ENCODE results near the gene MSGN1.
"Not testable (repeated sequence)": the region's sequence is repeated elsewhere in the genome, so short reads cannot be mapped to it uniquely, and the experiment has no call there.

The MSGN1 gene

DNA sequence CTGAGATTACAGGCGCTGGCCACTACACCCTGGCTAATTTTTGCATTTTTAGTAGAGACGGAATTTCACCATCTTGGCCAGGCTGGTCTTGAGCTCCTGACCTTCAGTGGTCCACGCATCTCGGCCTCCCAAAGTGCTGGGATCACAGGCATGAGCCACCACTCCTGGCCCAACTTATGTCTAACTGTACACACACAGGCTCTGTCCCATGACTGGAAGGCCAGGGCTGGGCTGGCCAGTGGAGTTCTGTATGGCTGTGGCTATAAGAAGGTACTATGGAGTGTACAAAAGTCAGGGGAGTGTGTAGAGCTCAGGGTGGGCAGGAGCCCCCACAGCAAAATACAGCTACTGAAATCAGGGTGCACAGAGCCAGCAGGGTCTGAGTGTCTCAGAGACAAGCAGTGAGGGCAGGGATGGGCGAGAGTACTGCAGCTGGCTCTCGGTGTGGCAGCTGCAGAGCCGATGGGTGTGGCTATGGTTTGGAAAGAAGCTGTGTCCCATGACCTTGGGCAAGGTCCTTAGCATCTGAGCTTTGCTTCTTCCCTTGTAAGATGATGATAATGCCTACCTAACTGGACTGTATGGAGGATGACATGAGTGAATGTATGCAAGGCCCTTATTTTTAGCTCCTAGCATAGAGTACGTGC is 10.4 kb upstream of the MSGN1 start:
- DNase-seq: no peak

DNA sequence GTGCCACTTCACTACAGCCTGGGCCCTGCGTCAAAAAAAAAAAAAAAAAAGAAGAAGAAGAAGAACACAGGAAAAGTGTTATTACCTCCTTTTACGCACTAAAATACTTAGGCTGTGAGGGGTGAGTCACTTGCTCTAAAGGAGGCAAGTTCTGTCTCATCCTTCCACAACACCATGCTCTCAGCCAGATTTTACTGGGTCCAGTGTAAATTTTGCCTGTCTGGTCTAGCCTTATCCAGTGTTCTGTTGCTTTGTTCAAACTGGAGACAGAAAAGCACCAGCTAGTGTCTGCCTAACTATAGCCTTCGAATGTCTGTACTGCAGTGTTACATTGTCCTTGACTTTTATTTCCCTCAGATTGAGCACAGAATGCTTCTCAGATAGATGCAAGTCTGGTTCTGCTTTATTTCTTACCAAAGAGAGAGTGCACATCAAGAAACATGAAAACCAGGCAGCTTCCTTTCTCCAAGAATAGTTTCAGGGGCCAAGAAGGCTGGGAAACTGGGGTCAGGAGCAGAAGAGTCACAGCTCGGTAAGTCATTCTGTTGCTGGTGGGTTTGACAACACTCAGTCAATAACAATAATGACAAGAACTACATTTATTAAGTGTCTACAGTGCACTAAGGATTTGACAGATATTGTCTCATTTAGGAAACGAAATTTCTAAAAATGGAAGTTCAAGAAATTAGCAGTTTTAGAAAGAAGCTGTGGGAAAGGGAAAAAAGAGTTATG is 3.1 kb upstream of the MSGN1 start:
- DNase-seq: no peak

GRCh38 chr2:17813742-17814473 is 2.4 kb upstream of the MSGN1 start:
- DNase-seq: peak; percentile 51

DNA sequence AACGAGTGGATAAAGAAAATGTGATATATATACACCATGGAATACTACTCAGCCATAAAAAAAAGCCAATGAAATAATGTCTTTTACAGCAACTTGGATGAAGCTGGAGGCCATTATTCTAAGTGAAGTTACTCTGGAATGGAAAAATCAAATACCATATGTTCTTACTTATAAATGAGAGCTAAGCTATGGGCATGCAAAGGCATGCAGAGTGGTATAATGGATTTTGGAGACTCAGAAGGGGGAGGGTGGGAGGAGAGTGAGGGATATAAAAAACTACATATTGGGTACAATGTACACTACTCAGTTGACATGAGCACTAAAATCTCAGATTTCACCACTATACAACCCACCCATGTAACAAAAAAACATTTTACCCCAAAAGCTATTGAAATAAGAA is 1.7 kb upstream of the MSGN1 start:
- no peak for DNase-seq

- no peak for DNase-seq
Observed at GRCh38 chr2:17815468-17816184, 634 bp upstream of the MSGN1 start.

GRCh38 chr2:17818235-17818815 is 2.1 kb downstream of the MSGN1 start:
- no peak for DNase-seq

GRCh38 chr2:17821080-17821479 is 4.8 kb downstream of the MSGN1 start:
- DNase-seq: no peak

DNA sequence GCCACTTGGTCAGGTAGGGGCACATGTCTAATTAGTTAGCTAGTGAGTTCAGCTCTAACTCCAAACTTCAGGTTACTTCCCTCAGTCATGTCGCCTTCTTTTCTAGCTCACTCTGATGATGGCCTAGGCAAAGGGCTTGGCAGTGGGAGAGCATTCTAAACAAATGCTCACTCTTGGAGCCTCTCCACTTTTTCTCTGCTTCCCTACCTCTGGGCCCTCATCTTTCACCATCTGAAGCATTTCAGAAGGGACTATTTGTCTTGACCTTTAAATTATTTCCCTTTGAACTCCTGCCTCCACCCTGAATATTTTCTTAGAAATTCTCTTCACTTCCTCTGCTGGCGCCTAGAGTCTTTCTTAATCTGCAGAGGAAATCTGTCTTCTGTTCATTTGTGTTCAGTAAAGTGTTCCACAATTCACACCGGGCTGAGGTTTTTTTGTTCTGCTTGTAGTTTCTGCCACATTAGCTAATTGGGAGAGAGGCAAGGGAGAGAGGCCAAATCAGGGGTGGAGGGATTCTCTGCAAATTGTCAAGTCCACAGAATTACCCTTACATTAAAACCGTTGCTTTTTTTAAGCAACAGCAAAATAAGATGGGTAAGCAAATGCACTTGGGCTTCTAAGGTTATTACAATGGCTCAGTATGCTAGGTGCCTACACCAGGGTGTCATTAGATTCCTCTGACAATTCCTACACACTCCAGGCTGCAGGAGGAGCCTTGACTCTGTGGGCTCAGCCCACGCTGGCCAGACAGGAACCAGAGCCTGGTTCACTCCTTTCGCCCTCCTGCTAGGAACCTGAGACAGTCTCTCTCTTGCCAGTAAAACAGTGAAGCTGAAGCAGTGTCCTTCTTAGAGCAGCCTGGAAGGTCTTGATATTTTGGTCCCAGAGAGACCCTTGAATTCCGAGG is 5.5 kb downstream of the MSGN1 start:
- no peak for DNase-seq

DNA sequence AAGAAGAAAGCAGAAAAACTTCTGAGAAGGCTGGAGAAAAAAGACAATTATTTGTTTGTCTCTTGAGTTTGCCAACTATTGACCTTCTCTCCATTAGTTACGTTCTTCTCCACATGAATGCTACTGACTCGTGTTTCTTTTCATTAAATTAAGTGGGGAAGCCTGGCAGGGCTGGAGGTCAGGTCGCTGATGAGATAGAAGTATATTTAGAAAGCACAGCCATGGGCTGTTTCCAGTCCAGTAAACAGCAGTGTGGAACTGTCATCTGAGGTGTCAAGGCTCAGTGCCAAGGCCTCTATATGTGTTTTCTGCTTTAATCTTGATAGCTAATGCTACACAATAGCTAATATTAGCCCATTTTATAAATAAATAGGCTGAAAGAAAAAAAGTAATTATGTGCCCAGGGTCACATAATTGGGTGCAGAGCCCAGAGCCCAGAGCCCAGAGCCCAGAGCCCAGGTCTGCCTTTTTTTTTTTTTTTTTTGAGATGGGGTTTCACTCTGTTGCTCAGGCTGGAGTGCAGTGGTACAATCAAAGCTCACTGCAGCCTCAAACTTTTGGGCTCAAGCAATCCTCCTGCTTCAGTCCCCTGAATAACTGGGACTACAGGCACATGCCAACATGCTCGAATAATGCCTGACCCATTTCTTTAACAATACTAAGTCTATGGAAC is 6.3 kb downstream of the MSGN1 start:
- DNase-seq: no peak

DNA sequence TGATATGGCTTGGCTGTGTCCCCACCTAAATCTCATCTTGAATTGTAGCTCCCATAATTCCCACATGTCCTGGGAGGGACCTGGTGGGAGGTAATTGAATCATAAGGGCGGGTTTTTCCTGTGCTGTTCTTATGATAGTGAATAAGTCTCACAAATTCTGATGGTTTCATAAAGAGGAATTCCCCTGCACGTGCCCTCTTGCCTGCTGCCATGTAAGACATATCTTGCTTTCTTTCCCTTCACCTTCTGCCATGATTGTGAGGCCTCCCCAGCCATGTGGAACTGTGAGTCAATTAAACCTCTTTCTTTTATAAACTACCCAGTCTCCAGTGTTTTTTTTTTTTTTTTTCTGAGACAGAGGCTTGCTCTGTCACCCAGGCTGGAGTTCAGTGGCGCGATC is 7.4 kb downstream of the MSGN1 start:
- not testable (repeated sequence) for DNase-seq

DNA sequence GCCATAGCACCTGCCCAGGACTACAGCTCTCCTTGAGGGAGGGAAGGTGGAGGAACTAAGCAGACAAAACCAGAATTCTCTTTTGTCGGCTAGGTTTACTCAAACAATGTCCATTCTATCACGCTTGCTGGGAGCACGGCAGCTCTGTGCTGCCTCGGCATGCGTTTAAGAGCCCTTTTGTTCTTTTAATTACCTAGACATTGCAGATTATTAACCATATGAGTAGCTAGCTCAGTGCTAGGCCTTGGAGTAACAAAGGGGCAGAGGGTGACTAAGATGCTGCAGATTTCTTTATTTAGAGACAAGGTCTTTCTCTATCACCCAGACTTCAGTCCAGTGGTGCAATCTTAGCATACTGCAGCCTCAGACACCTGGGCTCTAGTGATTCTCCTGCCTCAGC is 11.1 kb downstream of the MSGN1 start:
- DNase-seq: no peak

DNA sequence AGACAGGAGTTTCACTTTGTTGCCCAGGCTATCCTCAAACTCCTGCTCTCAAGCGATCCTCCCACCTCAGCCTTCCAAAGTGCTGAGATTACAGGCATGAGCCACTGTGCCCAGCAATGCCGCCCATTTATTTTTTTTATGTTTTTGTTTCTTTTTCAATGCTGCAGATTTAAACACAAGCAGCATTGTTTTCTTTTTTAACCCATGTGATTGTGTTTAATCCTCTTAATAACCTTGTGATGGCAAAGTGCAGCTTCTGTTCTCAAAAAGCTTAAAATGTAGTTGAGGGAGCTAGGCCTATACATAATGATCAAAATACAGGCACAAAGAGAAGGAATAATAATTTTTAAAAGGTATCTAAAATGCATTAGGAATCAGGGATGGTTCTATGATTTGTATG is 11.5 kb downstream of the MSGN1 start:
- no peak for DNase-seq

GRCh38 chr2:17830053-17831034 is 14.1 kb downstream of the MSGN1 start:
- peak; percentile 10 for DNase-seq

- no peak for DNase-seq
Observed at GRCh38 chr2:17835516-17835915, 19.3 kb downstream of the MSGN1 start.

- no peak for DNase-seq
Observed at GRCh38 chr2:17839959-17840358, 23.7 kb downstream of the MSGN1 start.

DNA sequence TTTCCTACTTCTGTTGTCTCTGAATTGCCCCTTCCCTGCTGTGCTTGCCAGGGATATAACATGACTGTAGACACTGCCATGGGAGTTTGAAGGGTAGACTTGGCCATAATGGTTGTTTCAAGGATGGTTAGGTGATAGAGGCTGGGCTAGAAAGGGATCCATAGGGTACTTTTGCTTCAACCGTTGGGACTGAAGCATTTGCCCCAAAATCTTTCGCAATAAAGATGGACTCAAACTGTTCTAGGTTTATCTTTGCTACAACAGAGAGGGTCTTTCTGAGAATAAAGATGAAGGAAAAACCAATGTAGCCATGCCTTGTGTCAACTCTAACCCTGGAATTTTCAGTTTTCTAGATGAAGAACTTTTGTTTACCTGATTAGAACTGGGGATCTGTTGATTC is 27.2 kb downstream of the MSGN1 start:
- DNase-seq: no peak

DNA sequence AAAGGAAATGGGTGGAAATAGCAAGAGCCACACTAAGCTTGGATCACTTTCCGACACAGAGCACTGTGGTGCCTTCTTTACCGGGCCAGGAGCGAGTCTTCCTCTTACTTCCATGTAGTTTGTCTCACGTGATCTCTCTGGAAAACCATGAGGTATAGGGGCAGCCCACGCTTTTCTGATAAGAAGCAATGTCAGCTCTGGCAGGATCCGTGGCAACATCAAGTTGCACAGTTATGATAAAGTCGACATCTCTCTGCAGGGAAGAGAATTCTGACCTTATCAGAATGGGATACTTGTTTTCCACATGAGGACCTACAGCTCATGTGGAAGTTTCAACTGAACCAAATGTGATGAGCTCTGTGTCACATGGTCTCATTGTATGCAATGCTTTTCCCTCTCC is 29.5 kb downstream of the MSGN1 start:
- DNase-seq: no peak

DNA sequence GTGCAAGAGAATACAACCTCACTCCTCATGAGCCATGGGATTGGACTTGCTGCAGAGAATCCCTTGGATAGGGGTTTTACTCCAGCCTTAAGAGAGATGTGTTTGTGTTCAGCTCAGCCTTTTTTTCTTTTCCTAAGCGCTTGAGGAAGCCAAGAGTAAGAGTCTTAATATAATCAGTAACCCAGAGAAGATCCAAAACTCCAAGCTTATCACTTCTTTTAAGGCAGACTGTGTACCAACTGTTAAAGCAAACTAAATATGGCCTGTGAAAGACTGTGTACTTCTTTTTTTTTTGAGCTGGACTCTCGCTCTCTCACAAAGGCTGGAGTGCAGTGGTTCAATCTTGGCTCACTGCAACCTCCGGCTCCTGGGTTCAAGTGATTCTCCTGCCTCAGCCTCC is 30.4 kb downstream of the MSGN1 start:
- DNase-seq: no peak

DNA sequence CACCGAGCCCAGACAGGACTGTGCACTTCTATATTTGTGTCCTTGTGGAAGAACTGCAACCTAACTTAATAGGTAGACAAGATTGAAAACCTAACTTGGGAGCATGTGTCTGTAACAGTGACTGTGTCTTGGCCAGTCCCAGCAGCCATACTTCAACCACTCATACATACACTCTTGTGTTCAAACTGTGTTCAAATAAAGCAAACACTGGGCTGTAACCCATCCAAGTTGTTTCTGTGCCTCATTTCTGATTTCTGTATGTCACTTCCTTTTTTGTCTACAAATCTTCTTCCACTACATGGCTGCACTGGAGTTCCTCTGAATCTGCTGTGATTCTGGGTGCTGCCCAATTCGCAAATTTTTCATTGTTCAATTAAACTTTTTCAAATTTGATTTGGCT is 31.0 kb downstream of the MSGN1 start:
- DNase-seq: no peak

DNA sequence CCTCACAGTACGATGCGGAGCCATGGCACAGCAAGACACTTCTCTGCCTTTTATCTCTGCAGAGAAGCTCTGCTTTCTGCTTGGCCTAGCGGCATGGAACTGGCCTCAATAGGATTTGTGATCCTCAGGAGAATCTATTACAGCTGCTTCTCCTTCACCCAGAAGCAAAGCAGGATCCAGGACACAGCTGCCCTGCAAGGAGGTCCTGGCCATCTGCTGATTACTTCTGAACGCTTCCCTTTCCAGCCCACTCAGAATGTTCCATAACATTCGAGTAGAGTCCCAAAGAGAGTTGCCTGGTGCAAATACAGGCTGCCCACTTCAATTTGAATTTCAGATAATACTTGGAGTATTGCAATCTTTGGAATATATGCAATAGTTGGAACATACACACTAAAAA is 33.0 kb downstream of the MSGN1 start:
- DNase-seq: no peak

Measured in CD4-positive, alpha-beta T cell treated with Interferon gamma for 1 hour (primary cell).